ENCODE measurements around the gene LCMT1. TPM values are rescaled to one million over a fixed set of nuclear protein-coding genes. Genes with fewer than 3 reads are reported as not detected.

The LCMT1 gene
- total and polyA plus RNA-seq, 2 of the 4 experiments (the other 2 are of a cell fraction), result 33.1 to 60.4 TPM

DNA sequence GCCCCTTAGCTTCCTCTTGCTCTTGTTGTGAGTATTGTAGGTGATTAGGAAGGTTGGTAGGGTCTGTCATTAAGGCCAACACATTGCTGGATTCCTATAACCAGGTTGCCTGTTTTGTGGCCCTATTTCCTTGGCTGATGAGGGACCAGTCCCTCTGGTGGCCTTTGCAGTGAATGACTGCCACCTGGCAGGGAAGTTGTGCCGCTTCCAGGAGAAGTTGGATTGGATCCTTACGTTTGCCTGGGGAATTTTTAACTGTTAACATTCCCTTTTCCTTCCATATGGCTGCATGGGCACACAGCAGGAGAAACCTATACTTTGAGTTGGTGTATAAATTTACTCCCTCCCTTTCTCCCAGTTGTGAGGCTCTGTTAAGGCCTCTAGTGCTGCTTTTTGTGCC, 32.4 kb downstream of the LCMT1 start:
- TF ChIP-seq, protein P1, sequence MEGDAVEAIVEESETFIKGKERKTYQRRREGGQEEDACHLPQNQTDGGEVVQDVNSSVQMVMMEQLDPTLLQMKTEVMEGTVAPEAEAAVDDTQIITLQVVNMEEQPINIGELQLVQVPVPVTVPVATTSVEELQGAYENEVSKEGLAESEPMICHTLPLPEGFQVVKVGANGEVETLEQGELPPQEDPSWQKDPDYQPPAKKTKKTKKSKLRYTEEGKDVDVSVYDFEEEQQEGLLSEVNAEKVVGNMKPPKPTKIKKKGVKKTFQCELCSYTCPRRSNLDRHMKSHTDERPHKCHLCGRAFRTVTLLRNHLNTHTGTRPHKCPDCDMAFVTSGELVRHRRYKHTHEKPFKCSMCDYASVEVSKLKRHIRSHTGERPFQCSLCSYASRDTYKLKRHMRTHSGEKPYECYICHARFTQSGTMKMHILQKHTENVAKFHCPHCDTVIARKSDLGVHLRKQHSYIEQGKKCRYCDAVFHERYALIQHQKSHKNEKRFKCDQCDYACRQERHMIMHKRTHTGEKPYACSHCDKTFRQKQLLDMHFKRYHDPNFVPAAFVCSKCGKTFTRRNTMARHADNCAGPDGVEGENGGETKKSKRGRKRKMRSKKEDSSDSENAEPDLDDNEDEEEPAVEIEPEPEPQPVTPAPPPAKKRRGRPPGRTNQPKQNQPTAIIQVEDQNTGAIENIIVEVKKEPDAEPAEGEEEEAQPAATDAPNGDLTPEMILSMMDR (conservative IDR thresholded peaks at IDR 0.05; ENCODE audit: low read depth, low read length), result 0 out of 2 replicates have a peak, but pooled peaks have one; percentile 11
- TF ChIP-seq MAZ (IDR thresholded peaks at IDR 0.05; ENCODE audit: borderline replicate concordance, low read depth, low read length), result no peak
- TF ChIP-seq SMC3 (IDR thresholded peaks at IDR 0.05; ENCODE audit: low read depth, low read length), result peak; percentile 12; the same call in 1 of the 2 replicates
- Histone ChIP-seq H3K4me1 (ENCODE audit: control insufficient read depth, insufficient read depth, low read length) (no peaks in the 10 kb centered on the region), H4K5ac (ENCODE audit: low read depth, low read length) (no peak overlapping the region), H3K9me3 (ENCODE audit: control insufficient read depth, insufficient read depth, low read length) (no peaks in the 10 kb centered on the region), H2BK15ac (ENCODE audit: low read depth, low read length) (no peak overlapping the region), H3K79me1 (ENCODE audit: low read depth in 1 of 2, low read length in 2 of 2) (no peaks in the 10 kb centered on the region), H4K20me1 (ENCODE audit: insufficient read depth, low read length) (no peaks in the 10 kb centered on the region), H4K91ac (ENCODE audit: insufficient read depth, low read depth, low read length) (no peak overlapping the region), H2BK20ac (ENCODE audit: low read depth, low read length) (no peak overlapping the region), H3K36me3 (ENCODE audit: control insufficient read depth, insufficient read depth, low read length) (peaks cover 29% of the 10 kb centered on the region), H2AFZ (replicated peaks; ENCODE audit: low read length, poor library complexity) (no peak overlapping the region), H2BK120ac (ENCODE audit: low read depth, low read length) (no peak overlapping the region), H2AK5ac (ENCODE audit: low read depth, low read length) (no peak overlapping the region), H4K8ac (ENCODE audit: low read depth in 2 of 2, low read length in 2 of 2) (no peak overlapping the region), H3K14ac (replicated peaks; ENCODE audit: low read depth, low read length) (no peak overlapping the region), H3K56ac (ENCODE audit: extremely low read depth, insufficient read depth, low read length) (no peak overlapping the region), H3K27me3 (ENCODE audit: control insufficient read depth, insufficient read depth, low read length) (no peaks in the 10 kb centered on the region), H2BK5ac (ENCODE audit: low read depth, low read length, poor library complexity, severe bottlenecking) (no peak overlapping the region), H3K9ac (ENCODE audit: low read depth, low read length) (no peak overlapping the region), H3K4me3 (ENCODE audit: insufficient read depth, low read depth, low read length) (no peak overlapping the region), H3K23ac (ENCODE audit: low read depth, low read length) (no peak overlapping the region), H3K9me1 (ENCODE audit: insufficient read depth, low read length) (no peaks in the 10 kb centered on the region), H3K4me2 (ENCODE audit: low read depth, low read length) (no peak overlapping the region), H3K4ac (ENCODE audit: low read depth, low read length) (no peak overlapping the region), H3K18ac (ENCODE audit: low read depth, low read length) (no peak overlapping the region), H2AK9ac (replicated peaks; ENCODE audit: low read depth, low read length, poor library complexity) (no peak overlapping the region), H3K27ac (ENCODE audit: insufficient read depth, low read length) (no peak overlapping the region)
- no TSS peak for BruUV-seq (replicated peaks)
- ChIA-PET CTCF (interaction anchor here (1.2 kb wide), 1 partner anchor 36 kb away, joined by 3 read pairs; no protein-coding TSS in a partner anchor), POLR2A (ENCODE audit: unreplicated experiment) (no interaction called here)
- no peak for ATAC-seq (ENCODE audit: low read depth)
- dilution Hi-C loops (cut with HindIII; ENCODE audit: low sequenced_read_pairs, unreplicated experiment), result no loop called here
- intact Hi-C loops (cut with micrococcal nuclease), result no loop called here
- in situ Hi-C loops (cut with MboI; ENCODE audit: low sequenced_read_pairs), result no loop called here
- DNase-seq, result no peak
- WGBS, 2 experiments (ENCODE audit: extremely low coverage in 2 of 2, insufficient read length in 1 of 2), result no CpG with 5 or more reads among the region's 2 CpGs

Data from IMR-90 (cell line).